HG03439 (cell line): Measurements from ENCODE around the gene GPR161.

Source experiments
- ATAC-seq: cut with Tn5 transposase; IDR thresholded peaks from one replicate; pipeline ENCODE4 v1.9.1; 2021; ENCODE audit warnings: mild to moderate bottlenecking, moderate library complexity; ENCODE audit not compliant: unreplicated experiment

Gene GPR161

GRCh38 chr1:168148916-168149315 is 12.2 kb upstream of the GPR161 start:
- ATAC-seq: peak; percentile 55

DNA sequence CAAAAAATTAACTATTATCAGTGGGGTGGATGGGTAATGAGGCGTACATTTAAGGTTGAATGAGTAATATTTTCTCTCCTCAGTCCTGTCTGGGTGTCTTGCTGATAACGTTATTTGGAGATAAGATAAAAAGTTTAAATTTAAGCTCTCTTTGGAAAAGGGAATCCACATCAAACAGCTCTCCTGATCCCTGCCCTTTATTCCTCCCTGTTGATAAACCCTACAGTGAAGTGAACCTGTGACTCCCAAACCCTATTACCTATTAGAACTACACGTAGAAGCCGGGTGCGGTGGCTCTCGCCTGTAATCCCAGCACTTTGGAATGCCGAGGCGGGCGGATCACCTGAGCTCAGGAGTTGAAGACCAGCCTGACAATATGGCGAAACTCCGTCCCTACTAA is 9.9 kb upstream of the GPR161 start:
- ATAC-seq: no peak

DNA sequence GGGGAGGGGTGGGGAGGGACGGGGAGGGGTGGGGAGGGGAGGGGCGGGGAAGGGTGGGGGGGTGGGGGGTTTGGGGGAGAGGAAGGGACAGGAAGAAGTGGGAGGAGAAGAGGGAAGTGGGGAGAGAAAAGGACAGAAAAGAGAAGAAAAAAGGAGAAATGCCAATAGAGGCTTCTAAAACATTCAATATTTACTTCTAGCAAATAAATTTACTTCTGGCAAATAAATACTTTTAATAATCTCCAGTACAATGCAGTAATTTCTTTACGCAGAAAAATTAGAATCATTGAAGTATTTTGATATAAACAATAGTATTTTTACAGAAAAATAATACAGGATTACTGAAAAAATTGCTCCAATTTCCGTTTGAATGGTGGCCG is 9.4 kb upstream of the GPR161 start:
- no peak for ATAC-seq

DNA sequence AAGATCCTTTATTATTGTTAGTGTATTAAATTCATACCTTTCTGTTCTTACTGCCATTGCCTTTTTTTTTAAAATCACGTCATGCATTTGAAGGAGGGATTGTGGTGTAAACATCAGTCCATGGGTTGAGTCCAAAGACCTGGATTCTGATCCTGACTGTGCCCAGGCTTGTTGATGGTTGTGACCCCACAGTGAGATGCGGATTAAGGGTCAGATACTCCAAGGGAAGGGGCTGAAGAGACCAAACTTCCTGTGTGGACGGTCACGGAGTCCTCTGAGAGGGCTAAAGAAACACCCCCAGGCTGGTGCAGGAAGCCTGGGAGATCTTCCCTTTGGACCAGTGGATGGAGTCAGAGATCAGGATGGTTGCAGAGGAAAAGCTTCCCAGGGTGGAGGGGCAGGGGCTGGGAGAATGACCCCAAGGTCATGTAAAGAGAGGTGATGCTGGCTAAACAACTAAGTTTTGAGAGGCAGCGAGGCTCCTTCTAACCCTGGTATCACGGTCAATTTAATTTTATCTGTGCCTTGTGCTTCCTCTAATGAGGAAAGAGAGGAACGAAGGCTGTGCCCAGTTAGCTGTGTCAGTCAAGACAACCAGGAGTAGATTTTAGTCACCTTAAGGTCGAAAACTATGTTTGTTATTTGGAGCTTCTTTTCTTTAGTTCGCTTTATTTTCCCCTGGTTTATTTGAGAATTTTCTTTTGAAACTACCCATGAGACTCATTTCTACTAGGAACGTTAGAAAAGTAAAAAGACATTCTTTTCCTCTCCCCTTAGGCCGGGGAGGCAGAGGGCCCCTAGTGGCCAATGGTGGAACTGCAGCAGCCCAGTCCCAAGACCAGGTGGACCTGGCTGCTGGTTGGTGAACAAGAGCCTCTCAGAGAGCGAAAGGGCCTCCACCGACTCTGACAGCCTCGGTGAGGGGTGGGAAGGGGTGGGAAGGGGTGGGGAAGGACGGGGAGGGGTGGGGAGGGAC is 8.7 kb upstream of the GPR161 start:
- ATAC-seq: peak; percentile 84

GRCh38 chr1:168141871-168142385 is 5.2 kb upstream of the GPR161 start:
- no peak for ATAC-seq

DNA sequence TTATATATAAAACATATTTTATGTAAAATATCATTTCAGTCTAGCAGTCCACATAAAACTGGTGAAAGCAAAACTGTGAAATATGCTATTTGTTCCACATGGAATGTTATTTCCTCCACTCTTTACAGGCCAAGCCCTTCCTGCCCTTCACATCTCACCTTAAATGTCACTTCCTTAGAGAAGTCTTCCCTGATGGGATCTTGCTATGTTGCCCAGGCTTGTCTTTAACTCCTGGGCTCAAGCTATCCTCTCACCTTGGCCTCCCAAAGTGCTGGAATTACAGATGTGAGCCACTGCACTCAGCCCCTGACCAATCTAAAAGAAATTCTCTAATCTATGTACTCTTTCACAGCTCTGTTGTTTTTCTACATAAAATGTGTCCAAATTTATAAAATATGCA is 2.3 kb upstream of the GPR161 start:
- no peak for ATAC-seq

DNA sequence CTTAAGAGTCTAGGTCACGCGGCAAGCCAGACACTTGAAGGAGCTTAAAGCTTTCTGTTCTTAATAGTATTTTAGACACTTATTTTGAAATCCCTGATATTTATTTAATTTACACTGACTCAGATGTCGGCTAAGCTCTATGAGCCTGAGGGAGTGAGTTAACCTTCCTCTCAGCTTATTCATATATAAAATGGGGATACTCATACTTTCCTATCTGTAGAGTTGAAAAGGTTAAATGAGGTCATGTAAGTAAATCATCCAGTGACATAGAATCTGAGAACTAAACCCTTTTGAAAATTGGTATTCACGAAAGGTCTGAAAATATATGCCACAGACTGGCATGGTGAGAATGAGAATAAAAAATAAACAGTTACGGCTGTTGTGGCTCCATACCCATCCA is 1.4 kb upstream of the GPR161 start:
- ATAC-seq: no peak

GRCh38 chr1:168137515-168137821 is 738 bp upstream of the GPR161 start:
- no peak for ATAC-seq

GRCh38 chr1:168135921-168136708 is 615 bp downstream of the GPR161 start:
- ATAC-seq: no peak

- ATAC-seq: no peak
Observed at GRCh38 chr1:168135116-168135920, 1.4 kb downstream of the GPR161 start.

GRCh38 chr1:168134642-168135041 is 2.1 kb downstream of the GPR161 start:
- no peak for ATAC-seq

- no peak for ATAC-seq
Observed at GRCh38 chr1:168134132-168134531, 2.6 kb downstream of the GPR161 start.

DNA sequence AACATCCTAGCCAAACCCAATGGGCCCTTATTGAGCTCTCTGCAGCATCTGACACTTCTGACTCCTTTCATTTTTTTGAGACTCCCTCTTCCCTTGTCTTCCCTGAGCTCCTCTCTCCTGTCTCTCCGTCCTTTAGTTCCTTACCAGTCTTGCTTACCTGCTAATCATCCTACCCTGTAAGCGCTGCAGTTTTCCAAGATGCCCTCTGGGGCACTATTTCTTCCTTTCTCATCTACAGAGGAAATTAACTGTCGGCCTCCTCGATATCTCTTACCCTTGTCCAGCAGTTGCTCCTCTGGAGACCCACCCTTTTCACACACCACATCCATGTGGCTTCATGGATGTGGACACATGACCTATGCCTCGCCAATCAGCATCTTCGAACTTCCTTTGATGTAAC is 6.8 kb downstream of the GPR161 start:
- ATAC-seq: no peak

DNA sequence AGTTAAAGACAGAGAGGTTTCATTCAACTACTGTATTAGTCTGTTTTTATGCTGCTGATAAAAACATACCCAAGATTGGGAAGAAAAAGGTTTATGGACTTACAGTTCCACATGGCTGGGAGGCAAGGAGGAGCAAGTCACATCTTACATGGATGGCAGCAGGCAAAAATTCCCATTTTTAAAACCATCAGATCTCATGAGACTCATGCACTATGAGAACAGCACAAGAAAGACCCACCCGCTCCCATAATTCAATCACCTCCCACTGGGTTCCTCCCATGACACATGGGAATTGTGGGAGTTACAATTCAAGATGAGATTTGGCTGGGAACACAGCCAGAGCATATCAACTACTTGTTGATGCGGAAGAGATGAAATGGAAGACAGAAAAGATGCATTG is 9.2 kb downstream of the GPR161 start:
- ATAC-seq: no peak

DNA sequence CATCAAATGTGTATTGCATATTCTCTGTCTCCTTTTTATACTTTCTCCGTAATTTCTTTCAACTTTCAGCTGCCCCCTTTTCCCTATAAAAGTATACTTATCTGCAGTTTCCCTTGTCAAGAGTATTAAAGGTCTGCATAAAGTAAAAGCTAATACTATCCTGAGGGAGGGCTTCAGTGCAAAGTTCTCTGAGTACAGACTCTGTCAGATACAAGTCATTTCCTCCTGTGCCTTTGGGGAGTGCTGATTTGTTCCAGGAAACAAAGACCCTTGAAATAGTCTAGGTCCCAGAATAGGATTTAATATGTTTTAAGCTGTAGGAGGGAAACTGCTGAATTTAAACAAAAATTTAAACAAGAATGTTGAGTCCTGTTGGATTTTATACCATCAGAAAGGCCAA is 11.7 kb downstream of the GPR161 start:
- no peak for ATAC-seq

DNA sequence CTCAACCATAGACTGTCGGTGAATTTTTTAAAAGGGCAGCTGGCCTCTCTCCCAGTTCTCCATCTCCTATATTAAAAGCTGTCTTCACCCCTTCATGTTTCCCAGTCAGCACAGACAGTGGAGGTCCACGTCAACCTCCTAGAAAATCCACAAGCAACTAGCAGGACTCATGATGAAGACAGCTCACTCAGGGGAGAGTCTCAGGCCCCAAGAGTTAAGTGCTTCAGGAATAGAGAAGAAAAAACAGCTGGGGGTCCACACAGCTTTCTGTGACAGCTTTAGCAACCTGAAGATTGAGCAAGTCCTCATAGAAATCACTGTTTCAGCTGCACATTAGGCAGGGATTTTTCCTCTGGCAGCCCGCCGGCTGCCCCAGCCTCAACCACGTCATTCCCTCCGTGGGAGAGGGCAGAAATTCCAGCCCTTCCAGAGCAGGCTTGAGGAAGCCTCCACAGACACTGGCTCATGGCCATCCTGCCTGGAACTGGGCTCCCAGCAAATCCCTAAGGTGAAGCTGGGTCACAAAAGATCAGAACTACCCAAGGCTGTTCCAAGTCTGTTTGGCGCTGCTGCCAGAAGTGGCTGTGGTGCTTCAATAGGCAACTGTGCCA is 15.2 kb downstream of the GPR161 start:
- ATAC-seq: no peak

GRCh38 chr1:168119750-168120149 is 17.0 kb downstream of the GPR161 start:
- ATAC-seq: no peak

- ATAC-seq: no peak
Observed at GRCh38 chr1:168116327-168116799, 20.4 kb downstream of the GPR161 start.

DNA sequence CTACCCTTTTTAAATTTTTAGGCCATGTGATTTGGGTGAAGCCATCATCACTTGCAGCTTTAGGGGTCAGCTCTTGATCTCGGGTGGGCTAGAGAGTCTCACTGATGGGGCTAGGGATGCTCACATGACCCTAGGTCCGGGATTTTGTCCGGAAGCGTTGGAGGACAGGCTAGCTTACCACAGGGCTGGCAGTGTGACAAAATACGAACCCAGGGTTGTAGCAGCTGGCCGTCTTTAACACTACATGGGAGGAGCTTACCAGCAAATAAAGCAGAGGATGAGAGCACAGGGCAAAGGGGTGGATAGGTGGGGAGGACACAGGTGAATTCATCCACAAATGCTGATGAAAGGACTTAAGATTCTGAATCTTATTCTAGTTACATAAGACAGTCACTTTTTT is 21.9 kb downstream of the GPR161 start:
- no peak for ATAC-seq

GRCh38 chr1:168112673-168113305 is 23.9 kb downstream of the GPR161 start:
- ATAC-seq: no peak
